GM18499 (cell line): ENCODE data around the gene ALG14.

Experiments used
- ATAC-seq: cut with Tn5 transposase; IDR thresholded peaks from one replicate; pipeline ENCODE4 v1.9.1; 2021; ENCODE audit warnings: moderate number of reproducible peaks; ENCODE audit not compliant: insufficient read depth, unreplicated experiment

ALG14 gene

DNA sequence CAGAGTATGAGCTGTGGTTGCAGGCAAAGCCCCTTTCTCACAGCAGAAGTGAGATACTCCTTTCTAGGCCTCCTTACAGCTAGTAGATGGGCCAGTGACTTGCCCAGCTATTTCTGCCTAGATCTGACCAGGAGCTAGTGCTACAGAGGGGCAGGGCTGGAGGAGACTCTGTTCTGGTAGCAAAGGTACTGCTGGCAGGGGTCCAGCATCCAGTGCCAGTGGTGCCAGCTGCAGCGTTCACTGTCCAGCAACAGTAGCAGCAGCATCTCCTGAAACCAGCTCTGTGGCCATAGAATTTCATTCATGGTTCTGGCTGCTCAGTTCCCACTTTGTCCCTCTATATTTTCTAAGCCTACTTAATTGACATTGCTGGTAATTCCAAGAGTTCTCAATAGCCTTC lies 83.4 kb downstream of the ALG14 start:
- ATAC-seq = no peak

DNA sequence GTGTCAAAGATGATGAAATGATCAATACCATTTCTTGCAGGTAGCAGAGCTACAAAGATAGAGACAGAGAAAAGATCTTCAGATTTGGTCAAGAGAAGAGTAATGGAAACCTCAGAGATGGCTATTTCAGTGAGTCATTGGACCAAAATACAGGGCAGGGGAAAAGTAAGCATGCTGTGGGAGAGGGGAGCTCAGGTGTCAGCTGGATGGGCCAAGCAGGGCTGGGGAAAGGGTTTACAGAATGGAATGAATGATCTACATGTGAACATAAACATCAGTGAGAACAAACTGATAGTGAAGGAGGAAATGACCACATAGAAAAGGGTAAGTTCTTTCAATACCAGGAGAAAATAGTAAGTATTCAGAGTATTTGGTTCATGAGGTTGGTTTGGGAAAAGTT lies 84.4 kb downstream of the ALG14 start:
- no peak for ATAC-seq

DNA sequence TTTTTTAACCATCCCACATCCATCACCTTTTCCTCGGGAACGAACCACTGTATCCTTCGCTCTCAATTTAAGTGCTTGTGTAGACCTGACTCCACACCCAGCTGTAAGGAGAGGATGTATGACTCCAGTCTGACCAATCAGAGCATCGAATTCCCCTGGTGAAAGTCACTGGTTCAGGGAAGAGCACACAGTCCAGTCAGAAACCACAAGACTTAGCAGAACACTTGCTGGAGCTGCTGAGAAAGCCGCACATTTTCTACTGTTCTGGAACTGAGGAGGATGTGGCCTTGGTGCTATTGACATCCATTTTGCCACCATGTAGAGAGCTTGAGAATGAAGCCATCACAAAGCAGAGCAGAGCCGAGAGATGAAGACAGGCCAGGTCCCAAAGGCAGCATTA lies 86.0 kb downstream of the ALG14 start:
- ATAC-seq = no peak

DNA sequence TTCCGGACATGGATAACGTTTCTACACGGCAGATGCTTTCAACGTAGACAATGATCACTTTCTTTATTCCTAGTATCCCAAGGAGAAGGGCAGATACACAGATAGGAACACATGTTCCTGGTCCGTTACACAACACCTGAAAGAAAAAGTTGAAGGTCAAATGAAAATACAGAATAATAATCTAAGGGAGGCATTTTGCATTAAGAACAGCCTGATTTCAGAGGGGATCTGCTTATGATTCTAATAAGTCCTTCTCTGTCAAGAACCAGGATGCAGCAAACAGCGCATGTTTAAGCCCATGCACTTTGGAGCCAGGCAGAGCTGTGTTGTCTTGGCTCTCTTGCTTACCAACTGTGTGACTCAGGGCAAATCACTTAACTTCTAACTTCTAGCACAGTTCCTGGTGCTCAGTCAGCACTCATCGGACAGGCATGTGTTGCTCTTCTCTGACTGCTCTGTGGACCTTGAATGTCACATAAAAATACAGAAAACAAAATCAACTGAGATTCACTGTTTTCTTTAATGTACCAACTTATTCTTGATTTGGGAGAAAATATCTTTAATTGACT lies 89.5 kb downstream of the ALG14 start:
- no peak for ATAC-seq

DNA sequence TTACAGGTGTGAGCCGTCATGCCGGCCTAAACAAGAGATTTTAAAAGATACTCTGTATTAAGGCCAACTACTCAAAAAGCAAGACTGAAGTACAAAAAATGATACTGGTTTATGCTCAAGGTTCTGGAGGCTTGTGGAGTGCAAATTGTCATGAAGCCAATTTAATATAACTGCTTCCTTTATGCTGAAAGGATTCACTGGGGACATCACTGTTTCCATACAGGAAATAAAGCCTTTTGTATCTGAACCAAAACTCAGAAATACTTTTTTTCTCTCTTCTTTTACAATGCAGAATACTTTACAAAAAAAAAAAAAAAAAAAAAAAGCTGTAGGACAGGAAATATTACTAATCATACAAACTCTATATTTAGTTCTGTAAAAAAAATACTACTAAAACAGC lies 90.4 kb downstream of the ALG14 start:
- ATAC-seq = no peak

DNA sequence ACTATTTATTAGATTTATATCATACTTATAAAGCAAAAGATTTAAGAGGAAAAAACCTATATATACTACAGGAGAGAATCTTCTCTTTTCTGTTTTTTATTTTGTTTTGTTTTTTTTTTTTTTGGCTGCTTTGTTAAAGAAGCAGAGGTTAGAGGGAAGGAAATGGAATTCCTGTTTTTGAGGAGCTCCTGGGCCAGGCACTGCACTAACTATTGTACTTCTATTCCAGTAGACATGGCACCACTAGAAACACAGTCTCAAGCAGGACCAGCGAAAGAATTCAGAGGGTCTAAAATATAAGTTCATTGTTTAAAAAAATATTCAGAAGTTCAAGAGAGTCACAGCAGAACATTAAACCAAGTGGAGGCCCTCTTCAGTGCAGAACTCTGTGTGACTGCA lies 91.2 kb downstream of the ALG14 start:
- ATAC-seq = no peak

DNA sequence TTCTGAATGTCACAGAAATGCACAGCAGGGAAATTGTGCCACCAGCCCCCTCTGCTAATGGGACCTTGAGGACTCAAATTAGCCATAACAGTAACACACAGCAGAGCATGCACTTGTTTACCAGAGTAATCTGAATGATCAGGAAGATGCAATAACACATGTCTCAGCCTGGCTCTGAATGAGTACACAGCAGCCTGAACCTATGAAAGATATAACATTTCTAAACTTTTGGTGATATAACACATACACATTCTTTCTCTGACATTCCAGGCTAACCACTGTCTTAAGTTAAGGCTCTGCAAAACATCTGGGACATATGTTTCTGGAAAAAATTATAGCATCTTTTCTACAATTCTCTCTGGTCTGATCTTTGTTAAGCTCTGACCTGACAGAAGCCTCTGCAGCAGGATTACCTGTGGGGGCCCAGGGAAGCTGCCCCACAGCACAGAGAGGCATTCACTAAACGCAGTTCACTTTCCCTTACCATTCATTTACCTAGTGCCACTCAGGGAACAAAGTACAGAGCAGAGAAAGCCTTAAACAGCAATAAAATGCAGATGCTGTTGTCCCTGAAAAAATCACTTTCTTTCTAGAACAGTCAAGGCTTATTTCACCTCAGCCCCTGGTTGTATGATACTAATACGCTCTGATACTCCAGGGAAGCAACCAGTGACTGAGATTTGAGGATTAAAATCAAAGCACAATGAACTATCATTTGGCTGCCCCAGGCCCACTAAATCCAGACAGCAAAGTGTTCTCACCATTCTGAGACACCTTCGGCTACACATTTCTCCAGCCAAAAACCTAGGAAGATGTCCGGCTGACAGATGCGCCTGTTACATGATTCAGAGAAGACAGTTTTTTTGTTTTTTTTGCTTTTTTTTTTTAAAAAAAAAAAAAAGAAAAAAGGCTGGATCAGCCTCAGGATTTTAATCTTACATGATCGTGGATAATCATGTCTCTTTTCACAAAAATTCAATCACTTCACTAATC lies 91.9 kb downstream of the ALG14 start:
- no peak for ATAC-seq

DNA sequence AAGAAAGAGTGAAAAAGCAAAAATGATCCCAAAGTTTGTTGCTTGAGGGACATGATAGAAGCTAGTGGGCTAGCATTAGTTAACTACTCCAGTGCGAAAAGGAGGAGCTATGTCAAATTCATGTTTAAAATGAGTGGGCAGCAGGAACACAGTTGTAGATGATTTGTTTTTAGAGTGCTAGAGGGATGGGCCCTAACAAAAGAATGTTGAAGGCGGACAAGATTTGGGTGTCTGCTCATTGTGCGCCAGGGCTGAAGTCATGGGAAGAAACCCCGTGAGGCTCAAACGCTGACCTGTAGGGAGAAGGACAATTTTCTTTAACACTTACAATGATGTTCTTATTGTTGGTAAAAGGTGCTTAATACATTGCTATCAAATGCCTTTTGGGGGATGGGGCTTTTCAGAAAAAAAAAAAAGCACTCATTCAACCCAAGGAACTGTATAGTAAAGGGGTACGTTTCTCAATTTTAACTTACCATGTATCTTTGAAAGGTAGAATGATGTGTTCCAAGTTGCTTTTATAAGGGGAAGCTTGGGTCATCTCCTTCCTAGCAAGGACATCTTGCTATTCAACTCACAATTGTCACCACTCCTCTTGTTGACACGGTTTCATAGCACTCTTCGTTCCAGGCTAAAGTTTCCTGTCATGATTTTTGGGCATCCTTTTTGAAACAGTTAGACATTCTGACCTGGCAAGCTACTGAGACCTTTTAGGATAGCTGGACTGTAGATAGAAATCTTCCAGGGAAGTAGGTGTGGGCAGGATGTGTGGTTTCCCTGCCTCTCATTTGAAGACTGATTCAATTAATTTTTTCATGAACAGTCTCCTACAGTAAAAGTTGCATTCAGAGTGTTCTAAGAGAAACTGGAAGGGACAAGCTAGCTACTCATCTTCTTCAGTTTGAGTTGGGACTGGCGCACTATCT lies 92.8 kb downstream of the ALG14 start:
- no peak for ATAC-seq

DNA sequence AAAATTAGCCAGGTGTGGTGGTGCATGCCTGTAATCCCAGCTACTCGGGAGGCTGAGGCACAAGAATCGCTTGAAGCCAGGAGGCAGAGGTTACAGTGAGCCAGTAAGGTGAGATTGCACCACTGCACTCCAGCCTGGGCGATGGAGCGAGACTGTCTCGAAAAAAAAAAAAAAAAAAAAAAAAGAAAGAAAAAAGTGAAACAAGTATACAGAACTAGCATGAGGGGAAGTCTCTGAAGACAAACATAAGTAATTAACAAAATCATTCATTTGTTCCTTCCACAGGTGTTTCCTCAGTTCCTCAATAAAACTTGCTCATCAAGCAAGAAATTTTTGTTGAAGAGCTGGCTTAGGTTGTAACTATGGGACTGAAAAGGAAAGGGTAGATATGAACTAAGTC lies 93.6 kb downstream of the ALG14 start:
- ATAC-seq = no peak

DNA sequence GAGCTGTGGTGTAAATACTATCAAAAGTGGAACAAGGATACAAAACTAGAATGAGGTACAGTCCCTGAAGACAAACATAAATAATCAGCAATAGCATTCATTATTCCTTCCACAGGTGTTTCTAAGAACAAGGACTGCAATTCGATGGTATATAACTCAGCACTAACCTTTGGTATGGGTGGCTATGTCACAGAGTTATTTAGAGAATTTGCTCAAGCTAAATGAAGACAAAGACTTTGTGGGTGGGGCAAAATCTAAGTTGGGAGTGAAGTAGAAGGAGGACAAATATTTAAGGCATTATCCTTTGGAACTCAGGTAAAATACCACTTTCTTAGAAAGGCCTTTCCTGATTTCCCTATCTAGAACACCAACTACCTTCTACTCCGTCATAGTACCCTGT lies 94.3 kb downstream of the ALG14 start:
- ATAC-seq = no peak

DNA sequence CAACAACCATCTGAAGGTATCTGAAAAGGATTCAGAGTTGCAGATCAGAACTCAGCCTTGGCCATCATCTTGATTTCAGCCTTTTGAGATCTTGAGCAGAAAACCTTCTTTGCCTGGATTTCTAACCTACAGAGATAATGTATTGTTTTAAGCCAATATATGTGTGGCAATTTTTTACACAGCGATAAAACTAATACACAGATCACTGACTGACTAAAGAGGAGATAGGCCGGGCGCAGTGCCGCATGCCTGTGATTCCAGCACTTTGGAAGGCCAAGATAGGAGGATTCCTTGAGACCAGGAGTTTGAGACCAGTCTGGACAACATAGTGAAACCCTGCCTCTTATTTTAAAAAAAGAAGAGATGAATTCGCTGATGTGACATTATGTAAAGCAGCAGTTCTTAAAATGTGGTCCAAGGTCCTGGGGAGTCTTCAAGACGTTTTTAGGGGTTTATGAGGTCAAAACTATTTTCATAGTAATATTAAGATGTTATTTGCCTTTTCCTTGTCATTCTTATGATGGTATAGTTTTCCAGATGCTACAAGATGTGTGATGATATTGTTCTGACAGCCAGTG lies 95.7 kb downstream of the ALG14 start:
- ATAC-seq = no peak

DNA sequence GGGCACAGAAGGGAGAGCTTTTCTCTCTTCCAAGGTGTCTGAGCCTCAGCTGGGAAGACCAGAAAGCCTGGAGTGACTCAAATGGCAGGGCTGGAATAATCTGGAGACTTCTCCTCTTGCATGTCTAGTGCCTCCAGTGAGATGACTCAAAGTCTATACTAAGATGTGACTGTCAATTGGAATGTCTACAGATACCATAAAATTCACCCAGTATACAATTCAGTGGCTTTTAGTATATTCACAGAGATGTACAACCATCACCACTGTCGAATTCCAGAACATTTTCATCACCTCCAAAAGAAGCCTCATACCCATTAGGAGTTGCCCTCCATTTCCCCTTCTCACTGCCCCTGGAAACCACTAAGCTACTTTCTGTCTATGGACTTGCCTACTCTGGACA lies 97.9 kb downstream of the ALG14 start:
- ATAC-seq = no peak

DNA sequence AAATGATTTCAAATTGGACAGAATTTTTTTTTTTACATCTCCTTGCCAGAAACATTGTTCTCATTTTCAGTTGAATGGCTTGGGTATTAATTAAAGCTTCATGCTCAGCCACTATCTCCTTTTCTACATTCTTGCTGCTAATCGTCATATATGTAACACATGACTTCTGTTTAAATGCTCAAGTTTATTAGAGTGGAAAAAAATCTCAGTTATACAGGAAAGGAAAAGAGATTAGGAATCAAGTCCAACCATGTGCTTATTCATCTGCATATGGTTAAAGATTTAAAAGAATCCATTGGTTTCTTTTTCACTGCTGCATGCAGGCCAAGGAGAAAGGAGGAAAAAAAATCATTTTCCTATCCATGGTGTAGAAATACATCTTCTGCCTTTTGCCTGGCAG lies 98.5 kb downstream of the ALG14 start:
- no peak for ATAC-seq

DNA sequence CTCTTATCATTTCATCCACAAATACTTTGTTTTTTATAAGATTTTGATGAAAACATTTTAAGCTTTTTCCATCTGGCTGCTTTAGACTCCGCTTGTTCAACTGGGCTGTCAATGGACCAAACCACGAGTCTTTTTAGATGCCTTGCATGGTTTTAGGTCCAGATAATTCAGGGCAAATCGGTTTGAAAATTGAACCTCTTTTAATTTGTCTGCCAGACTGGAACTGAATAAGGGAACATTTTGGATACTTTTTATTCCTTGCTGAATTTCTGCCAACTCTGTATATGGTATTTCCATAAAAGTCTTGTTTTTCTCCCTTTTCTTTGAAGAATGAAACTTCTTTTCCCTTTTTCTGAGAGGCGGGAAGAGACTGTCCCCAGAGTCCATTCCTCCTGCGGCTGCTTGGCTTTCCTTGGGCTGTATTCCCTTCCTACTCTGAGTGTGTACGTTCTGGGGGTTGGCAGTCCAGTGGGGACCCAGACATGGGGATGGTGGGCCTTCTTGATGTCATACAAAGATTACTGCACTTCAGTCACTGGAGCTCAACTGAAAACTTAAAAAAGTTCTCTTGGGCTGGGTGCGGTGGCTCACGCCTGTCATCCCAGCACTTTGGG lies 99.3 kb downstream of the ALG14 start:
- no peak for ATAC-seq

DNA sequence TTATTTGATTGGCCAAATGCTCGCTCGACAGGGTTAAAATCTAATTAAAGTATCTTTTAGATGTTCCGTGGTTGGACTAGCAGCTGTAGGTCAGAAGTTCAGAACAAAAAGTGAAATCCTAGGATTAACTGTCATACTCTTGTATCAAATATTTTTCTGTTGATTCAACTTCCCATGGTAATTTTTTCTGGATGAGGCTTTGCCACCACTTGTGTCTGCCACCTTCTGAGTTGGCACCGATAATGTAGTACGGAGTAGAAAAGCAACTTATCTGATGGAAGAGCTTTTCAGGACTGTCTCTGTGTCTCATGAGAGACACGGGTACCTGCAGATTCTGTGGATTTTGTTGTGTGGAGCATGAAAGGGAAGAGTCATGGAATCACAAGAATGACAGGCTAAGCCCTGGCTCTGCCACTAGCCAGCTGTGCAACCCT lies 101.2 kb downstream of the ALG14 start:
- no peak for ATAC-seq

DNA sequence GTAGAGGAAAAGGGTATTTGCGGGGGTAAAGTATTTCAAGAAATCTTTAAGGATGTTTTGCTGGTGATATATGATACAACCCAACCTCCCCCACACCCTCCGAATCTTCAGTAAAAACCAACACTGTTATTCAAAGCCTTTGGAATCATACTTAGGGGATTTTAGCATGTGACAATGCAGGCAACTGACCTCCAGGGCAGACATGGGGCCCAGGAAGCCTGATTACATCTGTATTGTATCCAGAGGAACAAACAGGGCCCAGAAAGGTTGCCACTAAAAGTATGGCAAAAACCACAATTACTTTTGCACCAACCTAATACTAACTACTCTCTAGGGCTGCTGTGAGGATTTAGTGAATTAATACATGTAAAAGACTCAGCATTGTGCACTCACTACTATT lies 102.0 kb downstream of the ALG14 start:
- no peak for ATAC-seq

DNA sequence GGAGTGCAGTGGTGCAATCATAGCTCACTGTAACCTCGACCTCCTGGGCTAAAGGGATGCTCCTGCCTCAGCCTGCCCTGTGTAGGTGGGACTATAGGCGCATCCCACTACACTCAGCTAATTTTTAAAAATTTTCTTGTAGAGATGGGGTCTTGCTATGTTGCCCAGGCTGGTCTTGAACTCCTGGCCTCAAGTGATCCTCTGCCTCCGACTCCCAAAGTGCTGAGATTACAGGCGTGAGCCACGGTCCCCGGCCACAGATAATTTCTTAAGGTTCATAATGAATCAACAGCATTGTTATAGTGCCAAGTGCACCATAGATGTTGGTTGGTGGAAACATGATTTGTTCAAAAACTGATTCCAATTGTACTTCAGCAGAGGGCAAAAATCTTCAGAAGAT lies 103.6 kb downstream of the ALG14 start:
- ATAC-seq = no peak

DNA sequence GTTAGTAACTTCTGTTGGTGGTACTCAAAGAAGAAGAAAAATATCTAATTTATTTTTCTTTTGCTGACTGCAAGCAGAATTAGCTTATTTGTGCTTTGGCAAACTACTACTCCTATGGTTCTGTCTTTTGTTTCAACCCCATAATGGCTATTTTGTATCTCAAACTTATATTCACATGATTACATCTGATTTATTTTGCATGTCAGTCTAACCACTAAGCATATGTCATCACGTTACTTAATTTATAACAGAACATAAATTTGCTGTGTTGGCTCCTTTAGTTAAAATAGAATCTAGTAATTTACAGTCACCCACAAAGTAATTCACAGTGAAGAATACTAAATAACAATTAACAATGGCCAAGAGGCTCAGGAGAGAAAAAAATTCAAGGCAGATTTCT lies 106.7 kb downstream of the ALG14 start:
- ATAC-seq = no peak

DNA sequence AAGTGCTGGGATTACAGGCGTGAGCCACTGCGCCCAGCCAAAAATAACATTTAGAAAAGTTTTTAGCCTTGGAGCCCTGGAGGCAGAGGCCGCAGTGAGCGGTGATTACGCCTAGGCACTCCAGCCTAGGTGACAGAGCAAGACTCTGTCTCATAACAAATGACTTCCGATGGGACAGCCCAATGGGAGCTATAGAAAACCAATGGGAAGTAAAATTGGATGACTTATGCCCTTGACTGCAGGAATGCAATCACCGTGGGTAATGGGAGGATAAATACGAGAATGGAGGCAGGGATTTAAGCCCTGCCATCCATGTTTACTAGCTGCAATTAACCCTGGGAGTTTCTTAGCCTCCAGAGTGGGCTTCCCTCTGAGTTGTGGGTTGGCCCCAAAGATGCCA lies 108.9 kb downstream of the ALG14 start:
- no peak for ATAC-seq
